NT2/D1 (cell line): ENCODE measurements around the gene DMAC2L.
"Not testable (repeated sequence)": the region's sequence is repeated elsewhere in the genome, so short reads cannot be mapped to it uniquely, and the experiment has no call there.

Experiments
- DNase-seq: peaks from one replicate; pipeline ENCODE4 v3.0.0-alpha.2; 2011; ENCODE audit warnings: low read depth, low spot score
- H3K27me3 ChIP-seq: 2 replicates; pipeline ENCODE4 v1.6.0; 2011; ENCODE audit warnings: mild to moderate bottlenecking; ENCODE audit not compliant: insufficient read length, insufficient read depth
- H3K36me3 ChIP-seq: 2 replicates; pipeline ENCODE4 v1.6.1; 2011; ENCODE audit warnings: mild to moderate bottlenecking, low read length, mixed read lengths; ENCODE audit not compliant: insufficient read depth, insufficient read length
- H3K4me1 ChIP-seq: 2 replicates; pipeline ENCODE4 v1.5.1; 2011; ENCODE audit not compliant: insufficient read depth, insufficient read length
- H3K4me3 ChIP-seq: 2 replicates; pipeline ENCODE4 v1.5.1; 2011; ENCODE audit warnings: low read depth; ENCODE audit not compliant: insufficient read length
- H3K9ac ChIP-seq: 2 replicates; pipeline ENCODE4 v1.6.0; 2011; ENCODE audit warnings: low read depth; ENCODE audit not compliant: insufficient read length
- H3K9me3 ChIP-seq: 2 replicates; pipeline ENCODE4 v1.5.1; 2011; ENCODE audit warnings: mild to moderate bottlenecking, low read length; ENCODE audit not compliant: insufficient read depth
- SUZ12 ChIP-seq: IDR thresholded peaks from 2 replicates; pipeline ENCODE4 v1.6.1; 2011; ENCODE audit not compliant: insufficient read length, insufficient read depth; ENCODE audit errors: extremely low read depth
- YY1 ChIP-seq: IDR thresholded peaks from 2 replicates; pipeline ENCODE4 v1.6.1; 2011; ENCODE audit not compliant: insufficient read length, insufficient read depth
- ZNF274 ChIP-seq: IDR thresholded peaks from 2 replicates; pipeline ENCODE4 v1.6.1; 2011; ENCODE audit warnings: mild to moderate bottlenecking, low read depth, low read length

Gene DMAC2L

GRCh38 chr14:50357124-50357523, 45.0 kb downstream of the DMAC2L start:
- Histone ChIP-seq H3K4me3 (no peak overlapping the region), H3K4me1 (no peaks in the 10 kb centered on the region), H3K36me3 (no peaks in the 10 kb centered on the region), H3K9me3 (no peaks in the 10 kb centered on the region), H3K27me3 (no peaks in the 10 kb centered on the region), H3K9ac (no peak overlapping the region)
- DNase-seq = no peak
- no peak for TF ChIP-seq SUZ12
- TF ChIP-seq ZNF274 = no peak
- no peak for TF ChIP-seq YY1

GRCh38 chr14:50357753-50358395, 45.8 kb downstream of the DMAC2L start:
- no peak overlapping the region for H3K4me3 ChIP-seq
- H3K27me3 ChIP-seq = no peaks in the 10 kb centered on the region
- no peaks in the 10 kb centered on the region for H3K36me3 ChIP-seq
- no peak overlapping the region for H3K9ac ChIP-seq
- H3K9me3 ChIP-seq = no peaks in the 10 kb centered on the region
- no peak for DNase-seq
- TF ChIP-seq YY1 (no peak), SUZ12 (no peak), ZNF274 (no peak)
- H3K4me1 ChIP-seq = no peaks in the 10 kb centered on the region

- Histone ChIP-seq H3K9ac (no peak overlapping the region), H3K36me3 (no peaks in the 10 kb centered on the region), H3K4me3 (no peak overlapping the region), H3K27me3 (no peaks in the 10 kb centered on the region), H3K9me3 (no peaks in the 10 kb centered on the region), H3K4me1 (no peaks in the 10 kb centered on the region)
- TF ChIP-seq ZNF274 (no peak), SUZ12 (no peak), YY1 (no peak)
- no peak for DNase-seq
These were observed 47.5 kb downstream of the DMAC2L start for GRCh38 chr14:50359631-50360030.

- Histone ChIP-seq H3K4me3 (no peak overlapping the region), H3K9me3 (no peaks in the 10 kb centered on the region), H3K36me3 (no peaks in the 10 kb centered on the region), H3K27me3 (no peaks in the 10 kb centered on the region), H3K9ac (no peak overlapping the region), H3K4me1 (no peaks in the 10 kb centered on the region)
- no peak for DNase-seq
- TF ChIP-seq ZNF274 (no peak), SUZ12 (no peak), YY1 (no peak)
These were observed 48.0 kb downstream of the DMAC2L start for GRCh38 chr14:50360093-50360492.

- Histone ChIP-seq H3K4me1 (no peaks in the 10 kb centered on the region), H3K9me3 (no peaks in the 10 kb centered on the region)
- DNase-seq = no peak
These were observed 48.7 kb downstream of the DMAC2L start for GRCh38 chr14:50360851-50361250.

GRCh38 chr14:50361473-50362403, 49.6 kb downstream of the DMAC2L start:
- H3K4me3 ChIP-seq, DNase-seq, H3K4me1 ChIP-seq, H3K9me3 ChIP-seq, H3K27me3 ChIP-seq, H3K9ac ChIP-seq, H3K36me3 ChIP-seq: not testable (repeated sequence)

More at GRCh38 chr14:50360851-50361250, 48.7 kb downstream of the DMAC2L start:
- Histone ChIP-seq H3K27me3 (no peaks in the 10 kb centered on the region), H3K9ac (no peak overlapping the region), H3K4me3 (no peak overlapping the region), H3K36me3 (no peaks in the 10 kb centered on the region)
- no peak for TF ChIP-seq SUZ12
- no peak for TF ChIP-seq YY1
- no peak for TF ChIP-seq ZNF274

GRCh38 chr14:50362764-50363713, 50.9 kb downstream of the DMAC2L start:
- no peak for DNase-seq
- H3K4me1 ChIP-seq = no peaks in the 10 kb centered on the region
- H3K4me3 ChIP-seq = no peak overlapping the region
- no peaks in the 10 kb centered on the region for H3K9me3 ChIP-seq
- no peak for TF ChIP-seq SUZ12
- TF ChIP-seq YY1 = no peak
- TF ChIP-seq ZNF274 = no peak
- no peaks in the 10 kb centered on the region for H3K27me3 ChIP-seq
- no peak overlapping the region for H3K9ac ChIP-seq
- H3K36me3 ChIP-seq = no peaks in the 10 kb centered on the region
